PC-9 (cell line): ENCODE measurements around the gene LHFPL2. TPM values are rescaled to one million over a fixed set of nuclear protein-coding genes. Genes with fewer than 3 reads are reported as not detected.
"Not testable (repeated sequence)": the region's sequence is repeated elsewhere in the genome, so short reads cannot be mapped to it uniquely, and the experiment has no call there.

ENCODE experiments used
- BruUV-seq: library from RNA; stranded (reverse); fragments of 400-500 nt; replicated peaks from 2 replicates; lab custom pipeline; 2021; lab: Mats Ljungman, UMichigan
- CTCF ChIA-PET: fragments of 300-600 bp; sonication (Branson Sonifier 250); formaldehyde crosslinking; loops from one replicate; lab custom pipeline; 2022; ENCODE audit warnings: antibody characterized with exemption; lab: Charles Lee
- POLR2A ChIA-PET: fragments of 300-600 bp; sonication (Branson Sonifier 250); formaldehyde crosslinking; loops from one replicate; lab custom pipeline; 2022; ENCODE audit warnings: antibody characterized with exemption; ENCODE audit not compliant: unreplicated experiment; lab: Charles Lee
- DNase-seq, 2 experiments: peaks; one replicate each; pipeline versions ENCODE4 v3.0.0 to v3.0.0-alpha.2; 2015 to 2022; ENCODE audit warnings: mixed read lengths in 1 of 2
- H2AFZ ChIP-seq: fragments of 200-600 bp; sonication (generic); 2 replicates; pipeline ENCODE4 v1.8.1; 2017; ENCODE audit warnings: antibody characterized with exemption
- H3F3A ChIP-seq: fragments of 200-600 bp; sonication (generic); 2 replicates; pipeline ENCODE4 v1.8.1; 2017; ENCODE audit warnings: antibody characterized with exemption, mild to moderate bottlenecking, low read depth; ENCODE audit not compliant: insufficient read depth
- H3K27ac ChIP-seq: fragments of 200-600 bp; sonication (generic); 2 replicates; pipeline ENCODE4 v1.6.1; 2016; ENCODE audit warnings: mixed run types
- H3K27me3 ChIP-seq: fragments of 200-600 bp; sonication (generic); 2 replicates; pipeline ENCODE4 v1.6.1; 2016; ENCODE audit warnings: low read depth, mixed run types; ENCODE audit not compliant: insufficient read depth
- H3K36me3 ChIP-seq: fragments of 200-600 bp; sonication (generic); 2 replicates; pipeline ENCODE4 v1.6.1; 2016; ENCODE audit warnings: low read depth, mixed run types
- H3K4me1 ChIP-seq: fragments of 200-600 bp; sonication (generic); replicated peaks from 2 replicates; pipeline ENCODE4 v1.6.1; 2016; ENCODE audit warnings: mixed run types; ENCODE audit not compliant: insufficient read depth
- H3K4me2 ChIP-seq: fragments of 200-600 bp; sonication (generic); 2 replicates; pipeline ENCODE4 v1.6.1; 2017; ENCODE audit warnings: mixed run types
- H3K4me3 ChIP-seq: fragments of 200-600 bp; sonication (generic); 2 replicates; pipeline ENCODE4 v1.6.1; 2016; ENCODE audit warnings: mixed run types
- H3K79me2 ChIP-seq: fragments of 200-600 bp; sonication (generic); 2 replicates; pipeline ENCODE4 v1.6.1; 2017; ENCODE audit warnings: low read depth, mixed run types
- H3K9me2 ChIP-seq: fragments of 200-600 bp; sonication (generic); 2 replicates; pipeline ENCODE4 v1.8.1; 2017; ENCODE audit warnings: mild to moderate bottlenecking; ENCODE audit not compliant: insufficient read depth
- H3K9me3 ChIP-seq: fragments of 200-600 bp; sonication (generic); 2 replicates; pipeline ENCODE4 v1.8.1; 2016; ENCODE audit warnings: low read depth; ENCODE audit not compliant: insufficient read depth
- H4K20me1 ChIP-seq: fragments of 200-600 bp; sonication (generic); 2 replicates; pipeline ENCODE4 v1.8.1; 2017; ENCODE audit not compliant: insufficient read depth
- CTCF ChIP-seq: fragments of 200-600 bp; sonication (generic); conservative IDR thresholded peaks from 2 replicates; pipeline ENCODE4 v1.6.1; 2017; ENCODE audit warnings: mixed run types, antibody characterized with exemption, mild to moderate bottlenecking, moderate library complexity
- EZH2 ChIP-seq: fragments of 200-600 bp; sonication (generic); IDR thresholded peaks from 2 replicates; pipeline ENCODE4 v1.8.0; 2017; ENCODE audit warnings: antibody characterized with exemption, low read depth
- intact Hi-C: fragments of 100-400 bp; cut with micrococcal nuclease; formaldehyde crosslinking; loops from one replicate; pipeline ENCODE4 v1.10.0; 2022; ENCODE audit not compliant: unreplicated experiment
- total RNA-seq: library from RNA; stranded (reverse); gene quantifications from 2 replicates; pipeline ENCODE4 v1.2.3, GENCODE V29; 2021

The LHFPL2 gene
- total RNA-seq, 1 experiment from 2014 or later, result 10.1 TPM

DNA sequence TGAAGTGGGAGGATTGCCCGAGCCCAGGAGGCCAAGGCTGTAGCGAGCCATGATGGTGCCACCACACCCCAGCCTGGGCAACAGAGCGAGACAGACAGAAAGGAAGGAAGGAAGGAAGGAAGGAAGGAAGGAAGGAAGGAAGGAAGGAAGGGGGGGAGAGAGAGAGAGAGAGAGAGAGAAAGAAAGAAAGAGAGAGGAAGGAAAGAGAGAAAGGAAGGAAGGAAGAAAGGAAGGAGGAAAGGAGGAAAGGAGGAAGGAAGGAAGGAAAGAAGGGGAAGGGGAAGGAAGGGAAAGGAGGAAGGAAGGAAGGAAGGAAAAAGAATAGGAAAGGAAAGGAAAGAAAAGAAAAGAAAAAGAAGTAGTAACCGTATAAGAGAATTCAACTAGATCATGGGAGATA is 20.8 kb upstream of the LHFPL2 start:
- Histone ChIP-seq H3K36me3 (no peaks in the 10 kb centered on the region), H4K20me1 (no peaks in the 10 kb centered on the region), H3K4me1 (0 out of 2 replicates have a peak, but pooled peaks cover 7% of the 10 kb centered on the region), H3K9me2 (no peaks in the 10 kb centered on the region), H3K4me2 (no peak overlapping the region), H3K9me3 (no peaks in the 10 kb centered on the region), H3K79me2 (no peaks in the 10 kb centered on the region), H2AFZ (no peak overlapping the region), H3K4me3 (no peak overlapping the region), H3F3A (no peaks in the 10 kb centered on the region; the same call in 1 of the 2 replicates), H3K27ac (no peak overlapping the region), H3K27me3 (no peaks in the 10 kb centered on the region)
- TF ChIP-seq CTCF, result no peak
- no peak for TF ChIP-seq EZH2
- intact Hi-C loops, result no loop called here
- ChIA-PET CTCF (no interaction called here), POLR2A (no interaction called here)
- no TSS peak for BruUV-seq
- DNase-seq, result no peak

GRCh38 chr5:78667461-78668103 is 19.0 kb upstream of the LHFPL2 start:
- Histone ChIP-seq H3K27ac (no peak overlapping the region), H3K9me2 (no peaks in the 10 kb centered on the region), H3K4me3 (no peak overlapping the region), H4K20me1 (no peaks in the 10 kb centered on the region), H3K27me3 (no peaks in the 10 kb centered on the region), H2AFZ (no peak overlapping the region), H3F3A (no peaks in the 10 kb centered on the region; the same call in 1 of the 2 replicates), H3K4me1 (0 out of 2 replicates have a peak, but pooled peaks cover 7% of the 10 kb centered on the region), H3K79me2 (no peaks in the 10 kb centered on the region), H3K4me2 (no peak overlapping the region), H3K36me3 (no peaks in the 10 kb centered on the region), H3K9me3 (no peaks in the 10 kb centered on the region)
- CTCF ChIA-PET, result interaction anchor here (0.5 kb wide), 1 partner anchor 195 kb away, joined by 3 read pairs; no protein-coding TSS in a partner anchor
- intact Hi-C loops, result no loop called here
- BruUV-seq, result no TSS peak
- POLR2A ChIA-PET, result interaction anchor here (0.6 kb wide), 1 partner anchor 10 kb away, joined by 3 read pairs; no protein-coding TSS in a partner anchor
- no peak for TF ChIP-seq CTCF
- TF ChIP-seq EZH2, result no peak
- no peak for DNase-seq

GRCh38 chr5:78666975-78667374 is 18.4 kb upstream of the LHFPL2 start:
- H3K36me3 ChIP-seq, H3K79me2 ChIP-seq, H3K4me1 ChIP-seq, H3K27me3 ChIP-seq, BruUV-seq, intact Hi-C loops, H4K20me1 ChIP-seq, H3K9me3 ChIP-seq, H3K27ac ChIP-seq, H2AFZ ChIP-seq, POLR2A ChIA-PET, DNase-seq, H3K4me2 ChIP-seq, H3K9me2 ChIP-seq, H3F3A ChIP-seq, H3K4me3 ChIP-seq: not testable (repeated sequence)
- CTCF ChIA-PET, result interaction anchor here (0.5 kb wide), 1 partner anchor 194 kb away, joined by 3 read pairs; no protein-coding TSS in a partner anchor
